Fibroblast of the conjunctiva (primary cell): ENCODE results near the gene KIF1A.

Experiments used
- DNase-seq: peaks from one replicate; pipeline ENCODE4 v3.0.0-alpha.2; 2010; ENCODE audit warnings: low read depth

The KIF1A gene

DNA sequence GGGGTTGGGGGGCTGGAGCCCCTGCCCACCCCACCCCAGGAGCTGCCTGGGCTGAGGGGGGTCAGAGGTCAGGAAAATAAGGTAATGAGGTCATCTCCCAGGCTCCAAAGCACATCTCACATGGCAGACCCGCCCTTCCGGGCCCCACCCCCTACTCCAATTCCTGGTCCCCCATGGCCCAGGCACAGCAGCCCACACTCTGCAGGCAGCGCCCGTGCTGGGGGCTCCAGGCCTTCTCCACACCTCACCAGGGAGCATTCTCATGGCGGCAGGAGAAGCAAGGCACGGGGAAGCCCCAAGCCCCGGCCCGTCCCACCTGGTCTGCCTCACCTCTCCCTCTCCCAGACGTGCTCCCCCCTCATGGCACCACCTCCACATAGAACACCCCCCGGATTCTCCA is 84.5 kb downstream of the KIF1A start:
- no peak for DNase-seq

DNA sequence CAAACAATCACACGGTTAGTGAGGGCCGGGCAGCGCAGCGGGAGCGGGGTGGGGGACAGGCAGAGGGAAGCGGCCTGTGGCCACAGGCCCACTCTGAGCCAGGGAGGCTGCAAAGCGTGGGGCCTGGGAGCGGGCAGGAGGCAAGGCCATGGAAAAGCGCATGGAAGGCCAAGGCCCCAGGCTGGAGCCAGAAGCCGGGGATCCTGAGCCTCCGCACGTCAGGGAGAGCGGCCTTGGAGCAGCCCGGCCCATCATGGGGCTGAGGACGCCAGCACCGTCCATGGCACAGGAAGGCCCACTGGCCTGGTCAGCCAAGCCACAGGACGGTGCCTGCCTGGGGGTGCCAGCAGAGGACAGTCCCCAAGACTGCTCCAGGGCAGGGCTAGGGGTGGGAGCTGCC is 85.3 kb downstream of the KIF1A start:
- DNase-seq, result no peak

DNA sequence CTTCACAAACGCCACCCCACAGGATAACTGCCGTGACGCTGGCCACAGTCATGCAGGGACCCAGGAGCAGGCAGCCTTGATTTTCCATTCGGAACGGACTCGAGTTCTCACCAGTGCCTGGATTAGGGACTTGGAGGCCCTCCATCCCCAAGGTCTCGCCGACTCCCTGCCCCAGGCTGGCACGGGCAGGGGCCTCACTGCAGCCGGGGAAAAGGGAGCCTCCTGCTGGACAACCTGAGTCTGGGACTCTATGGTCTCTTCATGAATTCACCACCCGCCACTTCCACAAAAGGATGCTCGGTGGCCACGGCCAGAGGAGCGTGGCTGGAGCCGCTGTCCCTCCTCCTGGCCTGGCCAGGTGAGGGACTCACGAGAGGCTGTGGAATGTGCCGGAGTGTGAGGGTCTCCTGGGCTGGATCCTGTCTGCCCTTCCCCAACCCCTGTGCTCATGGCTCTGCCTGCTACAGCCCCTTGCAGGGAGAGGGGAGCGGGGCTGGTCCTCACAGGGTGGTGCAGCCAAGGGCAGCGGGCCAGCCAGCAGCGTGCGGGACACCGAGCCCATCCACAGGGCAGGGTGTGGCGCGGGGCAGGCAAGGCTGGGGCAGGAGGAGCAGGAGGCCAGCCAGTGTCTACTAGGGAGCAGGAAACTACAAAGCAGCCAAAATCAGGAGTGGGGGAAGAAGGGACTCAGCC is 86.1 kb downstream of the KIF1A start:
- no peak for DNase-seq

DNA sequence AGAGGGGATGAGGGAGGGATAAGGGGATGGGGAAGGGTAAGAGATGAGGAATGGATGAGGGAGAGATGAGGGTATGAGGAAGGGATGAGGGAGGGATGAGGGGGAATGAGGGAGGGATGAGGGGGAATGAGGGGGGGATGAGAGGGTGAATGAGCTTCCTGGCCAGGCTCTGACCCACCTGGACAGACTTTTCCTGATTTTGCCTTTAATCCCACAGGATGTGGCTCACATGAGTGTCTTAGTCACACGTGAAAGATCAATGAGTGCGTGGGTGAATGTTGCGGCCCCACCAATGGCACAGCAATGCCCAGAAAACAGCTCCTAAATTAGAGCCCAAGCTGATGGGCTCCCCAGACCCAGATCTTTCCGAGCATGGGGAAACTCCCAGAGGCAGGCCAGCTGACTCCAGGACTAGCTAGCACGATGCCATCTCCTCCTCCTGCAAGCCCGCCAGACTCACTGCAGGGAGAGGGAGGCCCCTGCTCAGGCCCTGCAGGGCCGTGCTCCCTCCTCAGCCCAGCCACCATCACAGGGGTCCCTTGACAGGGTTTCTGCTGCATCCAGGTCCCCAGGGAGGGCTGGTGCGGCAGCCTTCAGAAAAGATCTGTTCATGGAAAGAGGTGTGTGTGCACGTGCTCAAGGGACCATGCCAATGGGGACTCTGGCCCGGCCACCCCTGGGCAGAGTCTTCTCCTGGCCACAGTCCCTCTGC is 87.0 kb downstream of the KIF1A start:
- DNase-seq, result no peak

DNA sequence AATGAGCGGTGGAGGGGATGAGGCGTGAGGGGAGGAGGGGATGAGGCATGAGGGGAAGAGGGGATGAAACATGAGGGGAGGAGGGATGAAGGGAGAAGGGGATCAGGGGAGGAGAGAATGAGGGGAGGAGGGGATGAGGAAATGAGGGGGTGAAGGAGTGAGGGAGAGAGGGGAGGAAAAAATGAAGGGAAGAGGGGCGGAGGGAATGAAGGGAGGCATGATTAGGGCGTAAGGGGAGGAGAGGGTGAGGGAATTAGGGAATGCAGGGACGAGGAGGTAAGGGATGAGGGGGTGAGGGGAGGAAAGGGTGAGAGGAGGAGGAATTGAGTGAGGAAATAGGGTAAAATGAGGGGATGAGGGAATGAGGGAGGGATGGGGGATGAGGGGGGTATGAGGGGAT is 87.8 kb downstream of the KIF1A start:
- DNase-seq, result no peak

DNA sequence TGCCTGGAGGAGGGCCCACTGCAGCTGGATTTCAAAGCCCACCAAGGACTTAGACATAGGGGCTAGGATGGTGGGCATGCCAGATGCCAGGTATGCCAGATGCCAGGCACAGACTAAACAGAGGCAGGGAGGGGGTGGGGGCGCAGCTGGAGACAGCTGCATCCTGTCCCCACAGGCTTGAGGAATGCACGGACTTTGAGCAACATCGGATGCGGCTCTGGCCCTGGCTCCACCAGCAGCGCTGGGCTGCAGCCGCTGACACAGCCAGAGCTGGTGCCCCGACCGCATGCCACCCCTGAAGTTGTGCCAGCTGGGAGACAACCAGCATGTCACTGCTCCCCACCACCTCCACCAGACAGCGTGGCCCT is 88.9 kb downstream of the KIF1A start:
- no peak for DNase-seq

DNA sequence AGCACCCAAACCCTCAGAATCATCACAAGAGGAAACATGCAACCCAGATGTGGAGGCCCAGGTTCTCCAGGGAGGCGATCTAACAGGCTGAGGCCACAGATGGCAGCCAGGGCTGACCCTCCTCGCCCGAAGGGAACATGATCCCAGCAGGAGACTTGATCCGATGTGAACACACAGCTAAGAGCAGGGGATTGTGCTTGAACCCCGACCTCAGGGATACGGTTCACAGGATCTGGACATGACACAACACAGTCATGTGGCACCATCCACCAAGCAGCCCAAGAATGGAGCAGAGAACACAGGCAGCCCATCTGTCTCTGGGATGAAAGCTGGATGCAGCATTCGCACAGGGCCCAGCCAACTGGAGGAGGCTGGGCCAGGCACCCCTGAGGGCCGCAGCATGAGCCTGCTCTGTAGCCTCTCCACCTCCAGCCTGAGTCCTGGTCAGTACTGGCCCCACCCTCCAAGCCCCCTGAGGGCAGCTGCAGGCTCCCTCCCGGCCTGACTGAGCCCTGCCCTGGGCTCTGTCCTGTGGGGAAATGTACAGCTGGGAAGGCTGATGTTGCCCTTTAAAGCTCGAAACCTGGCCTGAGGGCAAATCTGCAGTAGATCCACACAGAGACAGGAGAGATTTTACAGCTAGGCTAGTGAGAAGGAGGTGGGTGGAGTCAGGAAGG is 89.4 kb downstream of the KIF1A start:
- no peak for DNase-seq

DNA sequence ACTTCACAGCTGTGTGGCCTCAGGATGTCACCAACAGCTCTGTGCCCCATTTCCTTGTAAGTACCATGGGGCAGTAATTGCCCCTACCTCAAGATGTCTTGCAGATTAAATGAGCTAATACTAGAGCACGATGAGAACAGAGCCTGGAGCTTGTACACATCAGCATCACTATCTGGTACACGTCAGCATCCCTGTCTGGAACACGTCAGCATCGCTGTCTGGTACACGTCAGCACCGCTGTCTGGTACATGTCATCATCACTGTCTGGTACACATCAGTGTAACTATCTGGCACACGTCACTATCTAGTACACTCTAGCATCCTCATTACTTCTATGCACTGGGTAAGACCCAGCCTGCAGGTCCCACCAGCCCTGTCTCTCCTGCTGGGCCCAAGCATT is 91.2 kb downstream of the KIF1A start:
- DNase-seq, result no peak

DNA sequence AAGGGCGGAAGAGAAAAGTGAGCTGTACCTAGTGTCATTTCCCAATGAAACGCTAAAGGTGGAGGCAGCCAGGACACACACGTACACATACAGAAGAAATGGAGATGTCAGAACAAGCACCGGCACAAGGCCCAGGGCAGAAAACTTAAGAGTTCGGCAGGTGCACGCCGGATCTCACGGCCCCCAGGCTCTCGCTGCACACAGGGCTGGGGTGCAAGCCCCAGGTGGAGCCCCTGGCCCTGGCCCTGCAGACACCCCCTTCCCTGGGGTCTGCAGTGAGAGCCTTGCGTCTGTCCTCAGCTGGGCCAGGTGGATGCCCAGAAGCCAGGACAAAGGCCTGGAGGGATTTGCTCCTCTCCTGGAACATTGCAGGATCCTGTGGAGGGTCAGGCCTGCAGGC is 91.7 kb downstream of the KIF1A start:
- no peak for DNase-seq

DNA sequence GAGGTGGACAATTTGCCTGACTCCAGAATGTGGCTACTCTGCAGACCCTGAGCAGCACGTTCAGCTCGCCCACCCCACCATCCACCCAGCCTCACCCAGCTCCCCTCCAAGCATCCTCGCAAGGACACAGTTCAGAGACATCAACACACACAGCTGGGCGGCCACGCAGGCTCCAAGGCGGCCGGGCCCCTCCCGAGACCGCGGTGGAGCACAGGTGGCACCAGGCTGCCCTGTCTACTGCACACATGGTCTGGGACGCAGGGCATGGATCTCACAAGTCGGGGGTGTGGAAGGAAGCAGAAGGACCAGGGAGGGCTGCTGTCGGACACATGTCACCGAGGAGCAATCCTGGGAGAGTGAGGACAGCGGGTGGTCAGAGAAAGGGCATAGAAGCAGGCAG is 92.1 kb downstream of the KIF1A start:
- no peak for DNase-seq

DNA sequence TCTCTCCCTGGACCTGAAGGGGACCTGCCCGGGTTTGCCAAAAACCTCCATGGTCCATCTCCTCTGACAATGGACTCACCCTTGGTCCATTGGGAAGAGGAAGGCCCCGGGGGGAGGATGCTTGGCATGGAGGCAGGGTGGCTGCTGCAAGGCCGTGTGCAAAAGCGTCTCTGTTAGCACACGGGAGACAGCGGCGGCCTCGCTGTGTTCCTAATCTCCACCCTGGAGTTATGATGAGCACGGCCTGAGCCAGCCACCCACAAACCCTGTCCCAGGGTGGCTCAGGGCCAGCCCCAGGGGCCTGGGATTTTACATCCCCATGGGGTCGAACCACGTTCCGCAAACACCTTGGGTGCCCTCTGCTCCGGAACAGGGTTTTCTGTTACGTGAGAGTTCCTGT is 92.6 kb downstream of the KIF1A start:
- no peak for DNase-seq

DNA sequence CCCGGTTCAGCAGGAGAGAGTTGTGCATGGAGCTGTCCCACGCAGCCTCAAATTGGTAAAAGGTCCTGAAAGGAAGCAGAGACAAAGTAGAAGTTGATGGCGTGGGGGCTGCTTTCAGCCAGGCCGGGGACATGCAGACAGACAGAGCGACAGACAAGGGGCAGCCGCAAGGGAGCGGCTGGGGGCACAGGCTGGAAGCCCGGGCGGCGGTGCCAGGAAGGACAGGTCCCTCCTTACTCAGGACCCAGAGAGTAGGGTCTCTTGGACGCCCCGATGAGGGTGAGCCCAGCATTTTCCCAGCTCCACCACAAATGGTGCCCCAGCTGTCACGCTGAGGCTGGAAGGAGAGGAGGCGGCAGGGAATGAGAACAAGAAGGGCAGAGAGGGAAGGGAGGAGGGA is 93.1 kb downstream of the KIF1A start:
- no peak for DNase-seq

DNA sequence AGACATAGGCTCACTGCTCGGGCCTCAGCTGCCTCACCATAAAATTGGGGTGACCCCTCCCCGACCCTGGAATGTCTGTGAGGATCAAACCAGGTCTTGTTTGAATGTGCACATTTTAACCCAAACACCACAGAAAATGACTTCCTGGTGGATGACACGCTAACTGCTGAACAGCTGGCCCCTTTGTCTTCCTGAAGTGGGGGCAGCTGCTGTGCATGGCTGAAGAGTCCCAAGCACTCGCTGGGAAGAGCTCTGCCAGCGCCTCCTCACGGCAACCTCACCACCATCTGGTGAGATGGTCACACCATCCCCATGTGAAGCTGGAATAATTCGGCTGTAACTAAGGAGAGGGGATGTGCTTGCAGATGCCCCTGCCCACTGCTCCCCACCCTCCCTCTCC is 94.3 kb downstream of the KIF1A start:
- DNase-seq, result no peak

DNA sequence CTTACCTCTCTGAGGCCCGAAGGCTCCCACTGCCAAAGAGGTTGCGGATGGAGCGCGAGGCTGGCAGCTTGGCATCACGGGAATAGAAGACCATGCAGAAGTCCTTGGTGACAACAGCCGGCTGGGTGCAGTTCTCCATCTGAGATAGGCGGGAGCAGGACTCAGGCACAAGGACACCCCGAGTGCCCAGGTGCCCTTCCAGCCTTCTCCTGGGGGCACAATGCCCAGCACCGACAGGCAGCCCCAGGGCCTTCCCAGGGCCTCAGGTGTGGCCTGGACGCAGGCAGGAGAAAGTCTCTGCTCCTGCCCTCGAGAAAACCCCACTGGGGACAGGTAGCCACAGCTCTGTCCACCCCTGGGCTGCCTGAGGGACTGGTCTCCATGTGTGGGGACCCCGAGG is 94.8 kb downstream of the KIF1A start:
- DNase-seq, result no peak

DNA sequence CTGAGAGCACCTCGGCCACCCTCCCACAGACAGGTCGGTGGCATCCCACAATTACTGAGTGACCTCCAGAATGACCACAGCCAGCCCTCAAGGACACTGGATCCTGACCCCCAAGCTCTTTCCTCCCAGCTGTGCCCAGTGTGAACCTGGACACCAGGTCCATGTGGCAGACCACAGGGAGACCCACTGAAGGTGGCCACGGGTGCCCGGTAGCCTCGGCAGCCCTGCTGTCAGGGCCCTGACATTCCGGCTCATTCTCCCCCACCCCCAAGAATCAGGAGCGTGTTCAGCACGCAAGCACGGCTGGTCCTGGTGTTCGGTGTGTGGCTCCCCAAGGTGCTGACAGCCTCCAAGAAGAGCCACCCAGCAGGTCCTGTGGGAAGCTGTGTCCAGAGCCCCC is 95.6 kb downstream of the KIF1A start:
- DNase-seq, result no peak

DNA sequence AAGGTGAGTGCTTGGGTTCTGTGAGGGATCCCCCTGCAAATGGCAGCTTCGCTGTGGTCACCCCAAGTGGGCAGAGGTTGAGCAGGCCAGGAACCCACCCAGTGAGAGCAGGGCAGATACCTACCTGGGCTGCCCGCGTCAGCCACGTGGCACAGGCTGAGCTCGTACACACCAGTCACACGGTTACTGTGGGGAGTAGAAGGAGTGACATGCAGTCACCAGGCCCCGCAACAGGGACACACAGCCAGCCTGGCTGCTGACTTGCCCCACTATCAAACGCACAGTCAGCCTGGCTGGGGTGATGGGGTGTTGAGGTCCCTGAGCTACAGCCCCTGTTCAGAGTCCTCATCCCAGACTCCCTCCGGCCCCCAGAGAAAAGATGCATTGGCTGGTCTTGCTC is 96.2 kb downstream of the KIF1A start:
- no peak for DNase-seq

DNA sequence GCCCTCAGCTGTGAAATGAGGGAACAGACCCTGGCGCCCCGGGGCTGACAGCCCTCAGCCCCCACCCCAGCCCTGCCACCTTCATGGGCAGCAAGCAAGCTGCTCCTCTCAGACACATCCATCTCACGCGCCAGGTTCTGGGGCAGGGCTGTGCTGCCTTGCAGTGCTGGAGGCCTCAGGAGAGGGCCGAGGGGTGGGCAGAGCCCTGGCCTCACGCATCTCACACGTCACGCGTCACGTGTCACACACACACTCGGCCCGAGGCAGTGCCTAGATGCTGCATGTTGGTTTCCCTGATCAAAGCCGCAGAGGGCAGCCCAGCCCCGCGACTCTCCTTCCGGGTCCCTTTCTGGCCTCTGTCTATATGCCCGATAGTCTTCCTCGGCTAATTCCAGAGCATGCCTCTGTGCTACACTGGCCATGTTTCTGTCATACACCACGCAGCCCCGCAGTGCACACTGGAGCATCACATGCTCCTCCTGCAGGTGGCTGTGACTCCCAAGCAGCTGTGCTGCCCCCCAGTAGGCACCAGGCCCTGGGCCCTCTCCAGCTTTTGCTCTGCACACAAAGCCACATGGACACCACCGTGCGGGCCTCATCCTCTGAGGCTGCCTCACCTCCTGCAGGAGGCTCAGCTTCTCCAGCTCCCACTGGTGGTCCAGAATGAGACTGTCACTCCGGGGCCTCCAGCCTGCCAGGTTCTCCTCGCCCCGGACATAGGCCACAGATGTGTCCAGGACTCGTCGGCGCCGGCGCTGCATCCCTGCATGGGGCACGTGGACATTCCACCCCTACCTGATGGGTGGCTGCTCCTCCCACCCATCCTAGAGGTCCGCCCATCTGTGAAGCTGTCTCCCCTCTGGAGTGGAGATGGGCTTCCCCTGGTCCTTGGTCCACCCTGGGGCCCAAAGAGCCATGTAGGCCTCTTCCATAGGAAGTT is 97.0 kb downstream of the KIF1A start:
- DNase-seq, result no peak

DNA sequence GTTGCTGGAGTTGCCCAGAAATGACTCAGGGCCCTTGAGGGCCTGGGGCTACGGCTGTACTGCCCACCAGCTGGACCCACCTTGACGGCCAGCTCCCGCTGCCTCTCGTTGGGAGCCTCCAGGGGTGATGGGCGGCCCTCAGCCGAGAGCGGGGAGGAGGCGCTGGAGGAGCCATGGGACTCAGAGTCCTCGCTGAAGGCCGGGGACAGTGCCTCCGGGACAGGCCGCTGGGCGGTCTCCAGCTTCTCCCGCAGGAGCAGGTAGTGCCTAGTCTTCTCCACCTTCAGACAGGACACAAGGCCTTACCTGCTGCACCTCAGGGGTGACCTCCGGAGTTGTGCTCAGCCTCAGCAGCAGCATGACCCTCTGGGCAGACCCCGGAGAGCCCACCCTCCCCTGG is 97.6 kb downstream of the KIF1A start:
- DNase-seq, result no peak

DNA sequence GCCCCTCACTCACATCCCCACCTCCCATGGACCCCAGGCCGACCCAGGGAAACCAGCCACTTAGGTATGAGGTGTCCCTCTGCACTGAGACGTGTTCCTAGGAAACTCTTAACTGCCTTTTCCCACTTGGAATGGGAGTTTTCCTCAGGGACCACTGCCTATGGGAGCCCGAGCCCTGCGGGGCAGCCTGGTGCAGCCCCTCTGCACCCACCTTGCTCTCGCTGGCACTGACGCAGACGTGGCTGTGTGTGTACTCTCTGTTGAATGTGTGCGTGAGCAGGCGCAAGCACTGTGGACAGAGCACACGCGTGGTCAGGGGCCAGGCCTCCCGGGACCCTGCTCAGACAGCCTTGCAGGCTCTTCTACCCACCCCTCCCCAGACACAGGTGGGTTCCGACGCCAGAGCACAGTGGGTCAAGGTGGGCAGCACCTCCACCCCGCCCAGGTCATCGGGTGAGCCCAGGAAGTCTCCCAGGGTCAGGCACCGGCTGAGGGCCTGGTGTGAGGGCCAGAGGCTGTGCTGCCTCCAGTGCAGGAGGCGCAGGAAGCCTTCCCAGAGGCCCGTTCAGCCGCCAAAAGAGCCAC is 98.3 kb downstream of the KIF1A start:
- DNase-seq, result no peak

DNA sequence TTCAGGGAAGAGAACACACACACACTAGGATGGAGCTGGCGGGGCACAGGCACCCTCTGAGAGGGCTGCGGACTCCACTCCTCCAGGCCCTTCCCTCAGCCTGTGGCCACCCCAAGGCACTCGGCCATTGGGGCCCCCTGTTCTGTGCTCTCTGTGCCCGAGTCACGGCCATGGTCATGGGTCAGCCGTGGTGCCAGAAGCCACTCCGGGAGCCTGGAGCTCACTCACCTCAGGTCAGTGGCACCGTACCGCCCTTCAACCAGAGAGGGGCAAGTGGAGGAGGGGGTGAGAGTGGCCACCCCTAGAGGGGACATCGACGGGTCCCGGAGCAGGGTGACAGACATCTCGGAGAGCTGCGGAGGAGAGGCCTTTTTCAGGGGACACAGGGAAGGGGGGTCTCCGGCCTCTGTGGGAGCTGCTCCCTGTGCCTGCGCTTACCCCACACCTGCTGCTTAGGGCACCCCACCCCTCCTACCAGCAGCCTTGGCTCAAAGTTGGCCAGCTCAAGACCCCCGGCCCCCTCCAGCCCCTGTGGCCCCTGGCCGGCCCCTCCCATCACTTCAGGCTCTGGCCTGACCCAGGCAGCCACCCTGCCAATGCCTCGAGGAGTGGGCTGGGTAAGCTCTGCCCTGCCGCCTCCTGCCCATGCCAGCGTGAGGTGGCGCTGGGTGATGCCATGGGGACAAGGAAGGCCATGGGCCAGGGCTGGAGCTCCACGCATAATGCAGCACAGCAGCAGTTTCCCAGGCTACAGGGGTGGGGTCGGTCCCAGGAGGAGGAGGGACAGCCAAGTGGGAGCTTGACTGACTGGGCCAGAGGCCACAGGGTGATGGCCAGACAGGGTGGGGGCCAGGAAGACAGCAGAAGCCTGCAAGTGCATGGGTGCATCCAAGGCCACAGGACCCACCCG is 99.1 kb downstream of the KIF1A start:
- no peak for DNase-seq
